NB4 (cell line): ENCODE measurements around the gene NDUFS2.

Experiments used
- CTCF ChIP-seq: IDR thresholded peaks from one replicate; pipeline ENCODE4 v1.5.1; 2012; ENCODE audit warnings: low read depth, low read length
- POLR2A ChIP-seq: IDR thresholded peaks from 2 replicates; pipeline ENCODE4 v1.6.1; 2011; ENCODE audit warnings: mild to moderate bottlenecking; ENCODE audit not compliant: insufficient read length; ENCODE audit errors: extremely low read depth

- no peak for TF ChIP-seq CTCF
- no peak for TF ChIP-seq POLR2A
These were observed 12.9 kb downstream of the NDUFS2 start, which contains the start of gene FCER1G for GRCh38 chr1:161215076-161215475.
